GM18519 (cell line): Measurements from ENCODE around the gene G6PC1.
"Not testable (repeated sequence)": the region's sequence is repeated elsewhere in the genome, so short reads cannot be mapped to it uniquely, and the experiment has no call there.

Experiments
- ATAC-seq: cut with Tn5 transposase; IDR thresholded peaks from one replicate; pipeline ENCODE4 v1.9.1; 2021; ENCODE audit warnings: mild to moderate bottlenecking, moderate library complexity; ENCODE audit not compliant: unreplicated experiment, low FRiP score

Gene G6PC1

GRCh38 chr17:42899981-42900380, 618 bp upstream of the G6PC1 start:
- ATAC-seq: not testable (repeated sequence)

DNA sequence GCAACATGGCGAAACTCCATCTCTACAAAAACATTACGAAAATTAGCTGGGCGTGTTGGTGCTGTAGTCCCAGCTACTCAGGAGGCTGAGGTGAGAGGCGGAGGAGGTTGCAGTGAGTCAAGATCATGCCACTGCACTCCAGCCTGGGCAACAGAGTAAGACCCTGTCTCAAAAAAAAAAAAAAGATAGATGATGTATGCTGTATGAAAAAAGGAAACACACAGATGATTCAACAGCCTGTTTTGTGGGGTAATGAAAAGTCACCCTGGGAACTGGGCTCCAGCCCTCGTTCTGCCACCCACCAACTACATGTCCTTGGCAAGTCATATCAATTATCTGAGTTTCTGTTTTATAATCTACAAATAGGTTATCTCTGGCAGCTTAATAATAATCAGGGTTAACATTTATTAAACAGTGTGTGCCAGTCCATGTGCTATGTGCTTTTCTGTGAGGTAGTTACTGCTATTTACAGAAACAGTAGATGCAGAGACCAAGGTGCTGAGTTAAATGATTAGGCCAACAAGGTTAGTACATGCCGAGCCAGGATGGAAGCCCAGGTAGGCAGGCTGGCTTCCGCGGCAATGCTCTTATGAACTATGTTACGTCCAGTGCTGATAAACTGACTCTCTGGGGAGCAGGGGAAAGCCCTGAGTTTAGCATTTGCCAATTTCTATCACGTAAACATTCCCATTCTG, 1.1 kb downstream of the G6PC1 start:
- ATAC-seq: no peak

- ATAC-seq: no peak
Measured at GRCh38 chr17:42904110-42904469, 3.5 kb downstream of the G6PC1 start.

GRCh38 chr17:42906772-42907446, 6.3 kb downstream of the G6PC1 start:
- no peak for ATAC-seq

- ATAC-seq: no peak
Measured at GRCh38 chr17:42908872-42909700, 8.5 kb downstream of the G6PC1 start.

DNA sequence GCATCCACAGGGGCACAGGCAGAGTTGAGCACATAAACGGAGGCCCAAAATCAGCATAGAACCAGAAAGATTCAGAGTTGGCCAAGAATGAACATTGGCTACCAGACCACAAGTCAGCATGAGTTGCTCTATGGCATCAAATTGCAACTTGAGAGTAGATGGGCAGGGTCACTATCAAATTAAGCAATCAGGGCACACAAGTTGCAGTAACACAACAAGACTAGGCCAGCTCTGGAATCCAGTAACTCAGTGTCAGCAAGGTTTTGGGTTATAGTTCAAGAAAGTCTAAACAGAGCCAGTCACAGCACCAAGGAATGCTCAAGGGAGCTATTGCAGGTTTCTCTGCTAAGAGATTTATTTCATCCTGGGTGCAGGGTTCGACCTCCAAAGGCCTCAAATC, 12.9 kb downstream of the G6PC1 start:
- no peak for ATAC-seq

DNA sequence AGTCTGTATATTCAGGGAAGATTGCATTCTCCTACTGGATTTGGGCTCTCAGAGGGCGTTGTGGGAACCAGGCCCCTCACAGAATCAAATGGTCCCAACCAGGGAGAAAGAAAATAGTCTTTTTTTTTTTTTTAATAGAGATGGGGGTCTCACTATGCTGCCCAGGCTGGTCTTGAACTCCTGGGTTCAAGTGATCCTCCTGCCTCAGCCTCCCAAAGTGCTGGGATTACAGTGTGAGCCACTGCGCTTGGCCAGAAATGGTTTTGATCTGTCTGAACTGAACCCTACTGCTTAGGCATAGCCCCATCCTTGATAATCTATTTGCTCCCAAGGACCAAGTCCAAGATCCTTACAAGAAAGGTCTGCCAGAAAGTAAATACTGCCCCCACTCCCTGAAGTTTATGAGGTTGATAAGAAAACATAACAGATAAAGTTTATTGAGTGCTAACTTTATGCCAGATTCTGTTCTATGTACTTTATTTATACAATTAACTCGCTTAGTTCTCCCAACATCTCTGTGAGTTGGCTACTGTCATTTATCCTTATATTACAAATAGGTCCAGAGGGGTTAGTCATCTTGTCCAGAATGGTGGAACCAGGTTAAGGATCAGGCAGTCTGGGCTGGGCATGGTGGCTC, 13.5 kb downstream of the G6PC1 start:
- ATAC-seq: no peak

- not testable (repeated sequence) for ATAC-seq
Measured at GRCh38 chr17:42915288-42915687, 14.7 kb downstream of the G6PC1 start.

GRCh38 chr17:42916388-42917235, 16.0 kb downstream of the G6PC1 start:
- ATAC-seq: not testable (repeated sequence)

- no peak for ATAC-seq
Measured at GRCh38 chr17:42917236-42917603, 16.6 kb downstream of the G6PC1 start.

DNA sequence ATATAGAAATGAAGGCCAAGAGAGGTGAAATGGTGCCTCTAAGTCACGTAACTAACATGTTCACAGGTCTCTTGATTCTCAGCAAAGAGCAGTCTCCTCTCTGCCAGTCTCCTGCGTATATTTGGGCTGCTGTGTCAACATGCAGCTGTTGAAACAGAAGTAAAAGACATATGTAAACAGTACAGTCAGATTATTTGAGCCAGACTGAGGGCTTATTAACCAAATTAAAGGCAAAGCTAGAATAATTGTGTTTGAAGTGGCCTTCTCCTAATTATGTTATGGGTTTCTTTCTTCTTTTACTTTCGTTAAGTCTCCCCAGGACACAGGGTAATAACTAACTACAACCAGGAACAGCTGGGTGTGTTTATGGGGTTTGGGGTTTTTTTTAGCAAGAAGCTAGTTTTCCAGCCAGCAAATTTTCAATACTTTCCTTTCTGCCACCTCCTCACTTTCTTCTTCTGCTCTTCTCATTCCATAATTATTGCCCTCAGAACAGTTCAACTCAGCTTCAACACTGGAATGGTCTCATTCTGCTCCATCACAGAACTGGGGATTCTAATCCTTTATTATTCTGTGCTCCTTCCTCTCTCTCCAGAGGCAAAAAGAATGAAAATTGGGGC, 18.4 kb downstream of the G6PC1 start:
- ATAC-seq: no peak

DNA sequence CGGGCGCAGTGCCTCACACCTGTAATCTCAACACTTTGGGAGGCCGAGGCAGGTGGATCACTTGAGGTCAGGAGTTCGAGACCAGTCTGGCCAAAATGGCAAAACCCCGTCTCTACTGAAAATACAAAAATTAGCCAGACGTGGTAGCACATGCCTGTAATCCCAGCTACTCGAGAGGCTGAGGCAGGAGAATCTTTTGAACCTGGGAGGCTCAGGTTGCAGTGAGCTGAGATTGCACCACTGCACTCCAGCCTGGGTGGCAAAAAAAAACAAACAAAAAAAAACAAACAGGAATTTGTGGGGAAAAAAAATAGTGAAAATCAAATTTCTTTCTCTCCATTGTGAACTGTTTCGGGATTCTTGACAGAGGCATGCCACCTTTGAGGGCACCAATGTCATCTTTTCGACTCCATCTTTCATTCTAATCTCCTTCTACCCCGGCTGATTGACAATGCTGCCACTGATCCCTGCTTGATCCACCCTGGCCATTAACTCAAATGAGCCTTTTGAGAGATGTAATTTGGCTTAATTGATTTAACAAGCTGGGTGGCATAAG, 19.0 kb downstream of the G6PC1 start:
- not testable (repeated sequence) for ATAC-seq

- no peak for ATAC-seq
Measured at GRCh38 chr17:42920106-42920900, 19.7 kb downstream of the G6PC1 start.

DNA sequence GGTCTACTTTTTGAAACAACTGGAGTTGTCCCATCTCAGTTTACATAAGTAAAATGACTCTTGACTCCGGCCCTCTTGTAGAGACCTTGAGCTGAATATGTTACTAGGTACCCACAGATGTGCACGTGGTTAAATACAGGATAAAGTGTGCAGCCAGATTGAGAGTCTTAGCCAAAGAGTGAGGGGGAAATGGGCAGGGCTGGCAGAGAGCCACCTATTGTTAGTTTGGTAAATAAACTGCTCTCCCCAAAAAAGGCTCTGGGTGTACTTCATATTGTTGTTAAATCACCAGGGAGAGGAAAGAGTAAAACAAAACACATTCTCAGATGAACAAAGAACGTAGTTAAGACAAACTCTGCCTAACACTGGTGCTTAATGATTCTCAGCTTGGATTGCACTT, 20.3 kb downstream of the G6PC1 start:
- no peak for ATAC-seq

GRCh38 chr17:42922294-42922693, 21.7 kb downstream of the G6PC1 start:
- ATAC-seq: no peak

- ATAC-seq: not testable (repeated sequence)
Measured at GRCh38 chr17:42923472-42923871, 22.9 kb downstream of the G6PC1 start.

DNA sequence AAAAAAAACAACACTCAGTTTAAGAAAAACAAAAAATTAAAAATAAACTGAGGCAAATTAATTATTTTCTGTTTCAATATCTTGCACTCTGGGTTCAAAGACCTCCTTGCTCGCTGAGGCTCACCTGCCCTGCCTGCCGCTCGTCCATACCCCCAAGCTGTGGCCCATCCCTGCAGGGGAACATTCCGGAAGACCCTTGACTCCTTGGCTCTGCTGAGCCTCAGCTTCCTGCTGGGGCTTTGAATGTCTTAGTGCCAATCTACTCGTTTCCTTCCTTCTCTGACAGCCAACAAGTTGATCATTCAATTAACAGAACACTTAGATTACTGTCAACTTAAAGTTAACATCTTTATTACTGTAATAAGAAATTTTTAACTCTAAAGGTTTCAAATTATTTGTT, 24.3 kb downstream of the G6PC1 start:
- no peak for ATAC-seq

GRCh38 chr17:42928714-42929496, 28.3 kb downstream of the G6PC1 start:
- ATAC-seq: no peak
